Neutrophil (primary cell): ENCODE measurements around the gene OR2T10.
"Not testable (repeated sequence)": the region's sequence is repeated elsewhere in the genome, so short reads cannot be mapped to it uniquely, and the experiment has no call there.

Source experiments
- H3K27ac ChIP-seq: fragments of 200-600 bp; sonication (generic); 2 replicates; pipeline ENCODE4 v1.5.1; 2016; ENCODE audit warnings: mild to moderate bottlenecking, moderate library complexity
- H3K27me3 ChIP-seq: fragments of 200-600 bp; sonication (generic); 2 replicates; pipeline ENCODE4 v1.6.0; 2016; ENCODE audit warnings: mild to moderate bottlenecking
- H3K36me3 ChIP-seq: fragments of 200-600 bp; sonication (generic); 2 replicates; pipeline ENCODE4 v1.5.1; 2017
- H3K4me1 ChIP-seq, 2 experiments: fragments of 200-600 bp in 1 of 2; sonication (generic) in 1 of 2; 1 replicate in 1 of 2; 2 replicates in 1 of 2; pipeline versions ENCODE4 v1.5.1 to v1.6.1; 2013 to 2016; ENCODE audit warnings: low read depth in 1 of 2, low read length in 1 of 2, mild to moderate bottlenecking in 1 of 2, moderate library complexity in 1 of 2; ENCODE audit not compliant: control insufficient read depth in 1 of 2, insufficient read depth in 1 of 2
- H3K4me3 ChIP-seq, 2 experiments: fragments of 200-600 bp in 1 of 2; sonication (generic) in 1 of 2; 1 replicate in 1 of 2; 2 replicates in 1 of 2; pipeline ENCODE4 v1.5.1; 2013 to 2016; ENCODE audit warnings: low read depth in 1 of 2, low read length in 1 of 2, mild to moderate bottlenecking in 1 of 2, moderate library complexity in 1 of 2
- H3K9me3 ChIP-seq: fragments of 200-600 bp; sonication (generic); 2 replicates; pipeline ENCODE4 v1.5.1; 2016
- TF ChIP-seq, protein P1 (sequence below): fragments of 200-600 bp; sonication (generic); IDR thresholded peaks from 2 replicates; pipeline ENCODE4 v1.5.1; 2016; ENCODE audit warnings: antibody characterized with exemption

OR2T10 gene, protein sequence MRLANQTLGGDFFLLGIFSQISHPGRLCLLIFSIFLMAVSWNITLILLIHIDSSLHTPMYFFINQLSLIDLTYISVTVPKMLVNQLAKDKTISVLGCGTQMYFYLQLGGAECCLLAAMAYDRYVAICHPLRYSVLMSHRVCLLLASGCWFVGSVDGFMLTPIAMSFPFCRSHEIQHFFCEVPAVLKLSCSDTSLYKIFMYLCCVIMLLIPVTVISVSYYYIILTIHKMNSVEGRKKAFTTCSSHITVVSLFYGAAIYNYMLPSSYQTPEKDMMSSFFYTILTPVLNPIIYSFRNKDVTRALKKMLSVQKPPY

DNA sequence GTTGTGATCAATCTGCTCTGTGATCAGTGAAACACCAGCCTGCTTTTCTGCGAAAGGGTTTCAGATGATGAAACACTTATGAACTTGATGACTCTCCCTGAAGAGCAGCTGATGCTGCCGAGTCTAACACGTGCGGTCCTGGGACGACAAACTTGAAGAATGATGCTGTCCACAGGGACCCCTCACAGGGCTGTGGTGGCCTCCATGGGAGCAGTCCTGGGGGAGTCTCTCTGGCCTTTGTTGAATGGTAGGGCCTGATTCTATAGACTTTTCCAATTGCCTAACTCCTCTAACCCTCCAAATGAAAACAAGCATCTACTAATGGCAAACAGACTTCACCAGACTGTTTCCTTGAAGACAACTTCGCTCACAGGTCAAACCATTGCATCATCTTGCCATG is at the start of gene OR2T10:
Gene OR2T10 (minus strand): TSS at position 112 of the 400 bp plus-strand sequence. CDS start 3,932 bp downstream, outside the sequence.
- TF ChIP-seq, protein P1, sequence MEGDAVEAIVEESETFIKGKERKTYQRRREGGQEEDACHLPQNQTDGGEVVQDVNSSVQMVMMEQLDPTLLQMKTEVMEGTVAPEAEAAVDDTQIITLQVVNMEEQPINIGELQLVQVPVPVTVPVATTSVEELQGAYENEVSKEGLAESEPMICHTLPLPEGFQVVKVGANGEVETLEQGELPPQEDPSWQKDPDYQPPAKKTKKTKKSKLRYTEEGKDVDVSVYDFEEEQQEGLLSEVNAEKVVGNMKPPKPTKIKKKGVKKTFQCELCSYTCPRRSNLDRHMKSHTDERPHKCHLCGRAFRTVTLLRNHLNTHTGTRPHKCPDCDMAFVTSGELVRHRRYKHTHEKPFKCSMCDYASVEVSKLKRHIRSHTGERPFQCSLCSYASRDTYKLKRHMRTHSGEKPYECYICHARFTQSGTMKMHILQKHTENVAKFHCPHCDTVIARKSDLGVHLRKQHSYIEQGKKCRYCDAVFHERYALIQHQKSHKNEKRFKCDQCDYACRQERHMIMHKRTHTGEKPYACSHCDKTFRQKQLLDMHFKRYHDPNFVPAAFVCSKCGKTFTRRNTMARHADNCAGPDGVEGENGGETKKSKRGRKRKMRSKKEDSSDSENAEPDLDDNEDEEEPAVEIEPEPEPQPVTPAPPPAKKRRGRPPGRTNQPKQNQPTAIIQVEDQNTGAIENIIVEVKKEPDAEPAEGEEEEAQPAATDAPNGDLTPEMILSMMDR: no peak
- no peaks in the 10 kb centered on the region for H3K36me3 ChIP-seq
- H3K27me3 ChIP-seq: no peaks in the 10 kb centered on the region
- H3K4me3 ChIP-seq: no peak within 1 kb of the TSS
- H3K4me1 ChIP-seq: no peaks in the 10 kb centered on the region
- H3K27ac ChIP-seq: no peak within 1 kb of the TSS
- H3K9me3 ChIP-seq: no peaks in the 10 kb centered on the region

DNA sequence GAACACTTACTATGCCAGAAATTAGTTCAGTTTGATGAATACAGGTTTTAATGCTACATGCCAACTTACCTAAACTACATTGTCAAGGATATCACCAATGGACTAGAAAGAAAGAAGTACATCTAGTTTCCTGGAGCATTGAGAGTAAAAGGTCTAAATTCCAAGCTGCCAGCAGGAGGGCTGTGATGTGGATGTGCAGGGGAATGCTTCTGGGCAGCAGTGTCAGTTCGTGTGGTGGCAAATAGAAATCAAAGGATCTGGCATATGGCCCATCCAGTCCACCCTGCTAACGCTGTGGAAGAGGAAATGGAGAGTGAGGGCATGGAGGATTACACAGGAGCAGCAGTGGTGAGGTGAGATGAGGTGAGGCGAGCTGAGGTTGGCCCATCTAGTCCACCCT is 47.7 kb upstream of the OR2T10 start, which contains the start of gene OR2T35:
Gene OR2T35 (minus strand): TSS at position 101 of the 400 bp plus-strand sequence. CDS start 6,020 bp downstream, outside the sequence.
- H3K36me3 ChIP-seq, H3K4me1 ChIP-seq, H3K9me3 ChIP-seq, H3K27ac ChIP-seq, H3K4me3 ChIP-seq, H3K27me3 ChIP-seq: not testable (repeated sequence)

DNA sequence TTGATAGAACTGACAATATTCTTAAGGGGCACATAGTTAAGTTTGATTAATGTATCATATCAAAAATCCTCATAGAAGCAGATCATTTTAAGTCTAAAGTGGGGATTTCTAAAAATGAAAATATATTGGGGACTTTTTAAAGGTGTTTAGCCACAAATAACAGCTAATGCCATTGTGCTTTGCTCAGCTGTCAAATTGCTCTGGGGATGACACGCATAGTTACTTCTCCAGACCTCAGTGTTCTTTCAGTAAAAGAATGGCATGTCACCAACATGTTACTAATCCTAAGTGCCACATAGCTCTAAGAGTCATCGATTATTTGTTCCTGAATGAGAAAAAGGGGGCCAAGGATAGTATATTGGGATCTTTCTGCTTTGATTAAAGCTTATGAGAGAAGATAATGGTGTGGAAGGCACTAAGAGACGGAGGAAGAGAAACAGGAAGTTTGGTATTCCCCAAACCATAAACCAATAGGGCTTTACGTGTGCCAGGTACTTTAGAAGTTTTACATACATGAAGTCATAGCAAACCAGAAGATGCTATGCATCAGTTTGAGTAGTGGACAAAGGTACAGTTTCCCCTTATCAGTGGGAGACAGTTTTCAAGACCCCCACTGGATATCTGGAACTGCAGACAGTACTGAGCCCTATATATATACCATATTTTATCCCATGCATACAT is 45.6 kb upstream of the OR2T10 start:
- H3K27me3 ChIP-seq, H3K27ac ChIP-seq, H3K4me3 ChIP-seq, H3K4me1 ChIP-seq, H3K9me3 ChIP-seq, H3K36me3 ChIP-seq: not testable (repeated sequence)

DNA sequence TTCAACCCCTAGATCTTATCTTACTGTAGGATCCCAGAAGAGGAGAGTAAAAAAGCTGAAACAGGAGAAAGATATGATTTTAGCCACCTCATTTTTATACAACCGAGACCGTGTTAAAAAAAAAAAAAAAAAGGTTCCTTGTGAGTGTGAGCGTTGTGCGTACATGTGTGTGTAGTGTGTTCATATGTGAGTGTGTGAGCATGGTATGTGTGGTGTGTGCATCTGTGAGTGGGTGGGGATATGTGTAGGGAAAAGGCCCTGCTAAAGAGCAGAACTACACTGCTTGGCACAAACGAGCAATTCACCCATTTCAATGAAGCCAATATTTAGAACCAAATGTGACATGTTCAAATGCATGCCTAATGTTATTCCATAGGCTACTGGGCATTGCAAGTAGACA is 44.1 kb upstream of the OR2T10 start:
- H3K4me3 ChIP-seq, H3K27ac ChIP-seq, H3K9me3 ChIP-seq, H3K4me1 ChIP-seq, H3K27me3 ChIP-seq, H3K36me3 ChIP-seq: not testable (repeated sequence)

DNA sequence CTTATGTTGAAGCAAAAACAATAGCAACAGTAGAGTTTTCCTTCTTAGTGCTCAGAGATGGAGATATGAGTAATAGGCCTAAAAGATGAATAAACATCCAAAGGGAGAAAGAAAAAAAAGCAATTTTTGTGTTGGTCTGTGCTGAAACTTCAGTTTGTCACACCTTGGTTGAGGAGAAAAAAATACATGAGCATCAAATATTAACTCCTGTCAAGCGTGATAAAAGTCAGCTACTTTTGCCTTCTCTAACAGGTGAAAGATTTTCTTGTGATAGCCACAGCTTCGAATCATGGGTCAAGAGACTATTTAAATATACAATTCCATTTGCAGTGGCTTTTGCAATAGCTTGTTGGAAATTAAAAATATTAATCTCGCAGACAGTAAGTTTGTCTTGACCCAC is 43.4 kb upstream of the OR2T10 start:
- H3K36me3 ChIP-seq, H3K27ac ChIP-seq, H3K4me3 ChIP-seq, H3K4me1 ChIP-seq, H3K27me3 ChIP-seq, H3K9me3 ChIP-seq: not testable (repeated sequence)

DNA sequence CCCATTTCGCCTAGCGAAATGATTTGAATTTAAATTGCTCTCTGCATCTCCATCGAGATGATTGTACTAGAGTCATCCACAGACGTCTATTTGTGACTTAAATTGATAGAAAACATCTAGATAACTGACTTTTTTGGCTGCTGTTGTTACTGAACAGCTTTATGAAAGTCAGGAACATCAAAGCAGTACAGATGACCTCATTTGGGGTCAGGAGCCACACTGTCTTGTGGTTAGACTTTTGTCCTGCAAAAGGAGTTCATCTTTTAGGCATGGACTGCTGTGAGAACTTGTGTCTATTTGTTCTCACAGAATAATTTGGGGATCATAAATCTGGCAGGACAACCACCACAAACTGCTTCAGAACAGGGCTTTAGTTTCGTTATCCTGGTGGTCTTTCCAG is 42.2 kb upstream of the OR2T10 start:
- not testable (repeated sequence) for H3K27me3 ChIP-seq, H3K9me3 ChIP-seq, H3K4me3 ChIP-seq, H3K4me1 ChIP-seq, H3K36me3 ChIP-seq, H3K27ac ChIP-seq

DNA sequence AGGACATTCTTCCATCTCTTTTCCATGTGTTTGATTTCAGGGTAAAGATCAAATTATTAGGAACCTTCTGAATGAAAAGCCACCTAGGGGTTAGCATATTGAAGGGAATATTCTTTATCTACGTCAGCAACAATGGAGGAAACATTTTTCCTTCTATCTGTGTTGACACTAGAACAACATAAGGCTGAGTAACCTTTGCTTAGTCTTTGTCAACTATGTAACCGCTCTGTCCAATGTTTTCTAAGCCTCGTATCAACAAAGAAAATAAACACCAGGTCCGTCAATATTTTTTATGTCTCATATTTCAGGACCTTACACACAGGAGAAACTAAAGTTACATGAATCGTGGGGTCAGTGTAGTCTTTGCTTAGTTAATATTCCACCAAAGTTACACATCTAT is 39.1 kb upstream of the OR2T10 start:
- H3K9me3 ChIP-seq, H3K36me3 ChIP-seq, H3K27me3 ChIP-seq, H3K27ac ChIP-seq, H3K4me3 ChIP-seq, H3K4me1 ChIP-seq: not testable (repeated sequence)

DNA sequence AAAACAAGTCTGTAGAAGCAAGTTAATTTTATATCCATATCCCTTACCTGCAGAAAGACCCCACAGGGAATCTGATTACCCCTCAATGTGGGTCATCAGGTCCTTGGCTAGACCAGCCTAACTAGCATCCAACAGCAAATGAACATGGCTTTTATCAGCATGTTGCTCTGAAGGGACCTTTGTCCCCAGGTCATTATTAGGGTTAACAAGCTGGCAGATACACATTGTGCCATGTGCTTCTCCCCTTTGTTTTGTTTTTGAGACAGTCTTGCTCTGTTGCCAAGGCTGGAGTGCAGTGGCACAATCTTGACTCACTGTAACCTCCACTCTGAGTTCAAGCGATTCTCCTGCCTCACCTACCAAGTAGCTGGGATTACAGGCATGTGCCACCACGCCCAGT is 37.5 kb upstream of the OR2T10 start, which contains the start of gene OR2T11:
Gene OR2T11 (minus strand): TSS at position 101 of the 400 bp plus-strand sequence. CDS start 7,963 bp downstream, outside the sequence.
- not testable (repeated sequence) for H3K4me1 ChIP-seq, H3K9me3 ChIP-seq, H3K36me3 ChIP-seq, H3K4me3 ChIP-seq, H3K27ac ChIP-seq, H3K27me3 ChIP-seq

DNA sequence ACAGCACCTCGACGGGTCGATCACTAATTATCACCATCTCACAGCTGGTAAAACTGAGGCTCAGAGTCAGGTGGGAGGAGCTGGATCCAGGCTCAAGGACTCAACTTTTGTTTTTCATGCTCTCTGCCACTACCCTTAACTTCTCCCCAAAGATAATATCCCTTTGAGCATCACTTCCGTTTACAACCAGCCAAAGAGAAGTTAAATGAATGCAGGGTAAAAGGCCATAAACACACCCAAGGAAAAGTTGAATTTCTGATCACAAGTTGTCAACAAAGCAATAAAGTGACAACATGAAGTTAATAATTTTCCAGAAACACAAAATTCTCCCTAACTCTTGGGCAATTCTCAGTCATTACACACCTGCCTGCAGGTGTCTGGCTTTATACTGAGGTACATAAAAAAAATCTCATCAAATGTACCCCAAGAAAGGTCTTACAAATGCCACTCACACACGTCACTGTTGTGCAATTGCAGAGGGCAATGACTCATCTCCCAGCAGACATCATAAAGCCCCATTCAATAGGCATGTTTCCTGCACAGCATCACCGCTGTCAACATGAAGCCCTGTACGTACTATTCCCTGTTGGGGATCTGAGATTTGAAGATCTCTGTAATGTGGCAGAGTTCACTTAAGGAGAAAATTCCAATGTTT is 34.0 kb upstream of the OR2T10 start:
- Histone ChIP-seq H3K27me3 (no peaks in the 10 kb centered on the region), H3K9me3 (no peaks in the 10 kb centered on the region), H3K4me3 (no peak overlapping the region), H3K4me1 (no peaks in the 10 kb centered on the region), H3K36me3 (no peaks in the 10 kb centered on the region), H3K27ac (no peak overlapping the region)
- TF ChIP-seq, protein P1: no peak
